Coronary artery (tissue), 2 donors: ENCODE results near the gene EPS8.

Source experiments
- DNase-seq: peaks from one replicate; pipeline ENCODE4 v3.0.0-alpha.2; 2017; ENCODE audit warnings: low spot score
- H3K27ac ChIP-seq, 2 donors: fragments of 200-600 bp; sonication (generic); one replicate each; pipeline ENCODE4 v1.5.1; 2016 to 2019
- H3K4me3 ChIP-seq: fragments of 200-600 bp; sonication (generic); 2 replicates; pipeline ENCODE4 v1.5.1; 2016; ENCODE audit warnings: mild to moderate bottlenecking, moderate library complexity
- CTCF ChIP-seq: fragments of 200-600 bp; sonication (generic); IDR thresholded peaks from one replicate; pipeline ENCODE4 v1.5.1; 2019; ENCODE audit warnings: antibody characterized with exemption

EPS8 gene

GRCh38 chr12:15589328-15590032 lies 199.7 kb downstream of the EPS8 start:
- TF ChIP-seq CTCF: no peak
- Histone ChIP-seq H3K27ac (peak overlapping the region in 1 of 2 donors; percentile 45), H3K4me3 (no peak overlapping the region)
- DNase-seq: no peak

- H3K4me3 ChIP-seq: no peak overlapping the region
- no peak overlapping the region for H3K27ac ChIP-seq
- TF ChIP-seq CTCF: peak; percentile 72
- no peak for DNase-seq
Measured at GRCh38 chr12:15584366-15585041, 204.7 kb downstream of the EPS8 start.

GRCh38 chr12:15583804-15584203 lies 205.4 kb downstream of the EPS8 start:
- Histone ChIP-seq H3K27ac (no peak overlapping the region), H3K4me3 (no peak overlapping the region)
- no peak for TF ChIP-seq CTCF
- DNase-seq: no peak

GRCh38 chr12:15581006-15581405 lies 208.2 kb downstream of the EPS8 start:
- H3K27ac ChIP-seq: no peak overlapping the region
- no peak overlapping the region for H3K4me3 ChIP-seq
- no peak for TF ChIP-seq CTCF
- no peak for DNase-seq

GRCh38 chr12:15580431-15580830 lies 208.8 kb downstream of the EPS8 start:
- no peak for TF ChIP-seq CTCF
- Histone ChIP-seq H3K4me3 (no peak overlapping the region), H3K27ac (no peak overlapping the region)
- DNase-seq: no peak

GRCh38 chr12:15575671-15576541 lies 213.3 kb downstream of the EPS8 start:
- TF ChIP-seq CTCF: no peak
- no peak for DNase-seq
- H3K27ac ChIP-seq: no peak overlapping the region
- no peak overlapping the region for H3K4me3 ChIP-seq
